ENCODE measurements around the gene FAM200B. TPM values are rescaled to one million over a fixed set of nuclear protein-coding genes. Genes with fewer than 3 reads are reported as not detected.

FAM200B gene
- total and polyA plus RNA-seq, 3 donors from 2014 or later, result 41.8 to 75.2 (median 48.9) TPM

DNA sequence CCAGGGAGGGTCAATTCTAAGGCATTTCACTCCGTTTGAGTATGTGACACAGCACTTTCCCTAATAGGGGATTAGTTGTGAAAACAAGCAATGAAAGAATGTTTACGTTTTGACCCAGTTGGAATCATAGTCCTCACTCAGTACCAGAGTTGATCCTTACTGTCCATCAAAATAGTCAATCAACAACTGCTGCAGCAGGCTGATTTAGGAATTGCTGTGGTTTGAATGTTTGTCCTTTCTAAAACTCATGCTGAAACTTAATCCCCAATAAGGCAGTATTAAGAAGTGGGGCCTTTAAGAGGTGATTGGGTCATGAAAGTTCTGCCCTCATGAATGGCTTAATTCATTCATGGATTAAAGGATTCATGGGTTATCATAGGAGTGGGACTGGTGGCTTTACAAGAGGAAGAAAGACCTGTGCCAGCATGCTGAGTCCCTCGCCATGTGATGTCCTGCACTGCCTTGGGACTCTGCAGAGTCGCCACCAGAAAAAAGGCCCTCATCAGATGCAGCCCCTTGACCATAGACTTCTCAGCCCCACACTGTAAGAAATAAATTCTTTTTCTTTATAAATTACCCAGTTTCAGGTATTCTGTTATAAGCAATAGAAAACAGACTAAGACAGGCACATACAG lies 23.4 kb upstream of the FAM200B start:
- 75 to 81% methylated on average over 4 of the region's 4 CpGs for WGBS, 2 donors
- intact Hi-C loops (cut with DNase I; ENCODE audit: low total_unique reads), result no loop called here
- Histone ChIP-seq H3K9me3 (no peaks in the 10 kb centered on the region), H3K27ac (no peak overlapping the region), H3K4me1 (peaks cover 16% of the 10 kb centered on the region), H3K36me3 (ENCODE audit: low read depth, missing control alignments) (no peaks in the 10 kb centered on the region), H3K4me3 (no peak overlapping the region), H3K27me3 (no peaks in the 10 kb centered on the region)
- TF ChIP-seq POLR2A (IDR thresholded peaks at IDR 0.05), result no peak
- DNase-seq, result no peak

DNA sequence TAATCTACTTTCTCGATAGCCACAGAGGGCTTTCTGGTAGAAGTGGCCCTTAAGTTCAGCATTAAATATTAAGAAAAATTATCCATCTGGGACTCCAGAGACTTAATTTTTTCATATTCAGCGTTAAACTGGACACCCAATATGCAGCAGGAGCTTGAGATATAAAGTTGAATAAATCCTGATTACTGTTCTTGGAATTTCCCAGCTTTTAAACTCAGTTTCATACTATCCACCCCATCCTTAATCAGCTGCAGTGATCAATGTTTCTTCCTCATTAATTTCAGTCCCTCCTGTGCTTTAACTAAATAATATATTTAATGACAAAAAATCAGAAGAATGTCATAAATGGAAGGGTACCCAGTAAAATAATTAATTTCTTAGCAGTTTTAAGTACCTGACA lies 22.8 kb upstream of the FAM200B start:
- Histone ChIP-seq H3K9me3 (no peaks in the 10 kb centered on the region), H3K27ac (no peak overlapping the region), H3K27me3 (no peaks in the 10 kb centered on the region), H3K36me3 (ENCODE audit: low read depth, missing control alignments) (no peaks in the 10 kb centered on the region), H3K4me3 (no peak overlapping the region), H3K4me1 (peaks cover 16% of the 10 kb centered on the region)
- DNase-seq, result no peak
- intact Hi-C loops (cut with DNase I; ENCODE audit: low total_unique reads), result no loop called here
- WGBS, 2 donors, result 86 to 96% methylated on average over 2 of the region's 2 CpGs
- TF ChIP-seq POLR2A (IDR thresholded peaks at IDR 0.05), result no peak
- TF ChIP-seq, protein P1, sequence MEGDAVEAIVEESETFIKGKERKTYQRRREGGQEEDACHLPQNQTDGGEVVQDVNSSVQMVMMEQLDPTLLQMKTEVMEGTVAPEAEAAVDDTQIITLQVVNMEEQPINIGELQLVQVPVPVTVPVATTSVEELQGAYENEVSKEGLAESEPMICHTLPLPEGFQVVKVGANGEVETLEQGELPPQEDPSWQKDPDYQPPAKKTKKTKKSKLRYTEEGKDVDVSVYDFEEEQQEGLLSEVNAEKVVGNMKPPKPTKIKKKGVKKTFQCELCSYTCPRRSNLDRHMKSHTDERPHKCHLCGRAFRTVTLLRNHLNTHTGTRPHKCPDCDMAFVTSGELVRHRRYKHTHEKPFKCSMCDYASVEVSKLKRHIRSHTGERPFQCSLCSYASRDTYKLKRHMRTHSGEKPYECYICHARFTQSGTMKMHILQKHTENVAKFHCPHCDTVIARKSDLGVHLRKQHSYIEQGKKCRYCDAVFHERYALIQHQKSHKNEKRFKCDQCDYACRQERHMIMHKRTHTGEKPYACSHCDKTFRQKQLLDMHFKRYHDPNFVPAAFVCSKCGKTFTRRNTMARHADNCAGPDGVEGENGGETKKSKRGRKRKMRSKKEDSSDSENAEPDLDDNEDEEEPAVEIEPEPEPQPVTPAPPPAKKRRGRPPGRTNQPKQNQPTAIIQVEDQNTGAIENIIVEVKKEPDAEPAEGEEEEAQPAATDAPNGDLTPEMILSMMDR (IDR thresholded peaks at IDR 0.05), result no peak

DNA sequence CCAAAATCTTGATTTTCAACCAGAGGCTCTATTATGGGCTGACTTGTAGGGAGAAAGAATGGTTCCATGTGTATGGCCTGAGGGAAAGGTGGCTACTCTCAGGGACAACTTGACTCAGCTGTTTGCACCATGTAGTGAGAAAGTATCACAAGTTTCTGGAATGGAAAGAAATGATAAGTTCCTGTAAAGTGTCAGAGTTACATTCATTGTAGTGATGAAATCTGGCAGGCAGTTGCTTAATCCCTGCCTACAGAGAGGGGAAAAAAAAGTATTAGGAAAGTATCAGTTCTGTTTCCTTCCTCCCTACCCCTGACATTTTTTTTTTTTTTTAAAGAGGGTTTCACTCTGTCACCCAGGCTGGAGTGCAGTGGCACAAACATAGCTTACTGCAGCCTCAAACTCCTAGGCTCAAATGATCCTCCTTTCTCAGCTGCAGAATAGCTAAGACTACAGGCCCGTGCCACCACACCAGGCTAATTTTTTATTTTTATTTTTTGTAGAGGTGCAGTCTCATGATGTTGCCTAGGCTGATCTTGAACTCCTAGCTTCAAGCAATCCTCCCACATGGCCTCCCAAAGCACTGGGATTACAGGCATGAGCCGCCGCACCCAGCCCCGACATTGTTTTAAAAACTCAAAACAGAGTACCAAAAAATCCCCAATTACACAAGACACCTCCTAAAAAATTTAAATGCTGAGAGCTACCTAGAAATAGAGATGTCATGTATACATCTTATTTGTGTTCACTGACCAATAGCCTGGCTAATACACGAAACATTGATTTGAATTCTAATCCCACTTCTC lies 21.7 kb upstream of the FAM200B start:
- TF ChIP-seq POLR2A (IDR thresholded peaks at IDR 0.05), result no peak
- TF ChIP-seq, protein P1 (IDR thresholded peaks at IDR 0.05), result no peak
- Histone ChIP-seq H3K27ac (peak overlapping the region in 1 of 2 donors; percentile 15), H3K27me3 (no peaks in the 10 kb centered on the region), H3K9me3 (no peaks in the 10 kb centered on the region), H3K36me3 (ENCODE audit: low read depth, missing control alignments) (no peaks in the 10 kb centered on the region), H3K4me3 (no peak overlapping the region), H3K4me1 (peaks cover 16% of the 10 kb centered on the region)
- no peak for DNase-seq
- intact Hi-C loops (cut with DNase I; ENCODE audit: low total_unique reads), result no loop called here
- 86 to 90% methylated on average over 5 of the region's 5 CpGs for WGBS, 2 donors

DNA sequence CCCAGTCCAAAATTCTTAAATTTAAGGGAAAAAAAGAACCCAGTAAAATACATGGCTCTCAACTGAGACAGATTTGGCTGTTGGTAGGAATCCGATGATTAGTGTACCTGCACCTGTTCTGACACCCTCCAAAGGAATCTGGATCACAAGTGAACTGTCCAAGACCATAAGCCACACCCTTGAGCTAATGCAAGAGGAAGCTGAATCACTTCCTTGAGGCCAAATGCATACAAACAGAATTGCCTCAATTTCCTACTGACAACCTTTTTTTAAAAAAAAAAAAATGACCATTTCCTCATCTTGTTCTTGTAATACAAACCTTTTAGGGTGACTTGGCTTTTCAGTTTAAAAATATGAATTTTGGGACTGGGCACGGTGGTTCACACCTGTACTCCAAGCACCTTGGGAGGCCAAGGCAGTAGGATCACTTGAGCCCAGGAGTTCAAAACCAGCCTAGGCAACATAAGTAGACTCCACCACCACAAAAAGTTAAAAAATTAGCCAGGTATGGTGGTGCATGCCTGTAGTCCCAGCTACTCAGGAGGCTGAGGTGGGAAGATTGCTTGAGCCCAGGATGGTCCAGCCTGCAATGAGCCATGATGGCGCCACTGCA lies 15.8 kb upstream of the FAM200B start:
- no peak overlapping the region for H3K27ac ChIP-seq
- TF ChIP-seq POLR2A (IDR thresholded peaks at IDR 0.05), result no peak
- TF ChIP-seq, protein P1 (IDR thresholded peaks at IDR 0.05), result no peak
- no peak for DNase-seq
- H3K4me3 ChIP-seq, result no peak overlapping the region
- intact Hi-C loops (cut with DNase I; ENCODE audit: low total_unique reads), result no loop called here
- no peaks in the 10 kb centered on the region for H3K36me3 ChIP-seq (ENCODE audit: low read depth, missing control alignments)
- peaks cover 6% of the 10 kb centered on the region for H3K4me1 ChIP-seq
- no peaks in the 10 kb centered on the region for H3K9me3 ChIP-seq
- WGBS, 2 donors, result 88 to 92% methylated on average over 3 of the region's 3 CpGs
- H3K27me3 ChIP-seq, result no peaks in the 10 kb centered on the region

- Histone ChIP-seq H3K27me3 (no peaks in the 10 kb centered on the region), H3K9me3 (no peaks in the 10 kb centered on the region), H3K36me3 (ENCODE audit: low read depth, missing control alignments) (no peaks in the 10 kb centered on the region), H3K4me1 (peaks cover 6% of the 10 kb centered on the region), H3K4me3 (no peak overlapping the region), H3K27ac (no peak overlapping the region)
- 91 to 92% methylated on average over 4 of the region's 4 CpGs for WGBS, 2 donors
- intact Hi-C loops (cut with DNase I; ENCODE audit: low total_unique reads), result no loop called here
- no peak for DNase-seq
- TF ChIP-seq, protein P1 (IDR thresholded peaks at IDR 0.05), result no peak
- TF ChIP-seq POLR2A (IDR thresholded peaks at IDR 0.05), result no peak
These were observed 14.6 kb upstream of the FAM200B start for GRCh38 chr4:15667006-15667405.

All from testis (tissue), 3 donors.